ENCODE results near the gene SIM1. TPM values are rescaled to one million over a fixed set of nuclear protein-coding genes. Genes with fewer than 3 reads are reported as not detected.

SIM1 gene
- total RNA-seq, 1 experiment from 2014 or later, result 0.03 TPM

DNA sequence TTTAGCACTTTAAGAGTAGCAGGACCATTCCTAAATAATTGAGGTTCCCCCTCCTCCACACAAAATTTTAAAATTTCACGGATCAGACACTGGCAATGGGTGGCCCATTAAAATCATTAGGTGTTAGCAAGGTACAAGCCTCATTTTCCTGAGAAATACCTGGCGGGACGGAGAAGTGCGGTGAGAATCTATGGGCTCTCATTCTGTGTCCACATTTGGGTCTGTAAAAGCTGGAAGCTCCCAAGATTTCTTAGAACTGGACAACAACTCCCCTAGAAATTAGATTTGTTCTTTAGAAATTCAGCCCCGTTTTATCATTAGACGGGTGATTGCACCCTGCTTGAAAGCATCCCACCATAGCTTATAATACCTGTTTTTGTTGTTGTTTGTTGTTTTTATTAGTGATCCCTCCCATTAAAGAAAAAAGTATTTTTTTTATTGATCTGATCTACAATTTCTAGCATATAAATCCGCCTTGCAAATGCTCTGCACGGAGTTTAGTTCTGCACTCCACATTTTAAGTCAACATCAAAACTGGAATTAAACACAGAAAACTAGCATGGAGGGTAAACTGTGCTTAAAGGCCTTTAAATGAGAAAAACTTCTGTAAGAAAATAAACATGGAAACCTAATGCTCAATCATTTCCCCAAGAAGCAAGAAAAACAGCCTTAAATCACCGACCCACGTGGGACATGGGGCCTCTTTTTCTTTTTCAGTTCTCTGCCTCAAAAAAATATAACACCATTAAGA is 5.7 kb downstream of the SIM1 start:
- in situ Hi-C loops (cut with HindIII; ENCODE audit: low sequenced_read_pairs), result no loop called here

DNA sequence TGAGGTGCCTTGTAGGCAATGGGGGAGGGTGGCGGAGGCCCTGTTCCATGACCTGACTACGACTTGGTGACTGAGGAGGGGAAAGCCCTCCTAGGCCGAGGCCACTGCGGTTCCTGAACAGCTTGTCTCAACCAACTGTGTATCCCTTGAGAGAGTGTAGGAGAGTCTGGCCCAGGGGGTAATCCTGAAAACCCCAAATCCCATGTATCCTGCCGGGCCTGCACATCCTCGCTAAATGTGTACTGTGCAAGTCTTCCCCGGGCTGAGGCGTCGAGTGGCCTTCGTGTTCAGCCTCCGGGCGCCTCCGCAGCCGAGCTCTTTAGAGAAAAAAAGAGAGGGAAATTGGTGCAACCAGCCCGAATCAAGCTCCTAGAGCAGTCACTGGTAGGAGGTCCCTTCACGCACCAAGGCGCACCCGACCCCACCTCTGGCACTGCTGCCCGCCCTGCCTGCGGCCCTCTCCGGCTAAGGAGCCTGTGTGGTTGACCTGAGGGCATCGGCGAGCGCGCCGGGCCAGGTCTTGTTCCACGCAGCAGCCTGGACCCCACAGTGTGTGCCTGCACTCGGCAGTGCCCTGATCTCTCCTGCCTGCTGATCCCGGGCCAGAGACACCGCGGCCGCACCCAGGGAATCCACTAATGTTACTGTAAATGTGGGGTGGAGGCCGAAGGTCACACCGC is 7.3 kb downstream of the SIM1 start:
- DNase-seq (ENCODE audit: low spot score), result no peak
- in situ Hi-C loops (cut with HindIII; ENCODE audit: low sequenced_read_pairs), result no loop called here

More for the DNA sequence above, 5.7 kb downstream of the SIM1 start:
- DNase-seq (ENCODE audit: low spot score), result no peak

DNA sequence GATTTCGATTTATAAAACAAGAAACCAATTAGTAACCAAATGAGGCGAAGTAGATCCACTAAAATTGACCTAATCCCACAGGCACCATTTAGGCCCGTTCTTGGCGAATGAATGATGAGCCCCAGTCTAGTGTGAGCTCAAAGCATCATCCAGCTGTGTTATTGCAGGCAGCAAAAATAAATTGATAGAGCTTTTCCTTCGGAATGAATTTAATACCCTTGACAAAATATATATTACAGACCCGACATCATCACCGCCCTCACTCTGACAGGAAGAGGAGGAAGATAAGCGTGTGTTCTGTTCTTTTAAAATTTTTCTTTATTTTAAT is 7.8 kb downstream of the SIM1 start:
- in situ Hi-C loops (cut with HindIII; ENCODE audit: low sequenced_read_pairs), result no loop called here

DNA sequence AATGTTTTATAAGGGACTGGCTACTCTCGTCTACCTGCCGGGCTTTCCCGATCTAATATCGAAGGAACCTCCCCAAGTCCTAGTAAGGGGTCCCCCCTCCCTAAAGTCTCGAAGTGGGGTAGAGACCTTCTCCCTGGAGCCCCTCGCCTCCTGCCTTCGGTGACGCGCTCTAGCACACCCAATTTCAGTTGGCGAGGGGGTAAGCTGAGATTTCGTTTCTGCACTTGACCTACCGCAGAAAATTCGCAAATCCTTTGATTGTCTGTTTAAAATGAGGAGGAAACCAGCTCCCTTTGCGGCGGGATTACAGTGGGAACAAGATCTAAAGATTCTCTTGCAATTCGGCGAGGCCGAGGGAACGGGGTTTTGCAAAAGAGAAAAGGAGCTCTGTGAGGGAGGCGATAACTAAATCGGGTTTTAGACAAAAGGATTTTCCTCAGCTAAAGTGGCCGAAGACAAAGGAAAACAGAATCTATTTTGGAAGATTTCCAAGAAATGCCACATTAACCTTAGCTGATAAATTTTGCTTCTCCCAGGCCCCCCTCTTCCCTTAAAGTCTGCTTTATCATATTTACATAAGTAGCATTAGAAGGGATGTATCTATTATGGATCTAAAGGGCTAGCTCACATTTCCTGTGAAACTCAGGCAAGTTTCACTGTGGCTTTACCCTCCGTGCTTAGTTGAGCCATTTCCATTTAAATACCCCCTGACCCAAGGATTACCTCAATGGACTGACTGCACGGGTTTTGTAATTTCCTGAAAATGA is 8.4 kb downstream of the SIM1 start:
- no peak for DNase-seq (ENCODE audit: low spot score)
- in situ Hi-C loops (cut with HindIII; ENCODE audit: low sequenced_read_pairs), result no loop called here

More for the DNA sequence above, 7.8 kb downstream of the SIM1 start:
- DNase-seq (ENCODE audit: low spot score), result no peak

- in situ Hi-C loops (cut with HindIII; ENCODE audit: low sequenced_read_pairs), result no loop called here
- DNase-seq (ENCODE audit: low spot score), result no peak
Measured at GRCh38 chr6:100455230-100456124, 9.2 kb downstream of the SIM1 start.

- no peak for DNase-seq (ENCODE audit: low spot score)
- in situ Hi-C loops (cut with HindIII; ENCODE audit: low sequenced_read_pairs), result no loop called here
Measured at GRCh38 chr6:100454551-100455229, 10.0 kb downstream of the SIM1 start.

DNA sequence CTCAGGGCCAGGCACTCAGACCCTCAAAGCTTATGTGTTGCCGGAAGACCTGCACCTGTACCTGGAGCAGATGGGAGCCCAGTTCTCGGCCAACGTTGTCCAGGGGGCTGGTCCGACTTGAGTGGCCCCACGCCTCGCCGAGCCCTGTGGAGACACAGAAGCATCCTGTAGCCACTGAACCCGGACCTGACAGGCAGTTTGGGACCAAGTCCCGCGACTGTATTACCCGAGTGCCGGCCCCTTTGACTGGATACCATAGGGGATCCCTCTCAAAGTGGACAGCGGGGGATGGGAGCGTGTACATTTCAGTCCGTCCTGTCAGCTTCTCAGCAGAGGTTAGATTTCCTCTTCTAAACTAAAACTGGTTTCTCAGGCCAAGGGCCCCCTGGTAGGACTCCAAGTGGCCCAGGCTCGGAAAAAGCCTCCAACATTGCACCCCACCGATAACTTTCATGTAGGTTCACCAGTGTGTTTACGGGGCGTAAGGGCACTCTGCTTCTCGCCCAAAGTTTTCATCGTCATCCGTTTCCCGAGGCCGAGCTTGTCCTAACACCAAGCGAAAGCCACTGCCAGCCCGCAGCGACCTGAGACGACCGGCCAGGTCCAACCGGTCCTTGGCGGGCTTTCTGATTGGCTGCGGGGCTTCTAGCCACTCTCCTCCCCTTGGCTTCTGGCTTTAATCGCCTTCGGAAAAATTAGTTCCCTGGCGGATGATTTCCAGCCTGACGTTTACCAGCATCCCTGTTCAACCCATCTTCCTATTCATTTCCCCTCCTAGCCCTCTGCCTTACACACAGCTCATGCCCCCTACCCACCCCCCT is 10.8 kb downstream of the SIM1 start:
- DNase-seq (ENCODE audit: low spot score), result no peak
- in situ Hi-C loops (cut with HindIII; ENCODE audit: low sequenced_read_pairs), result no loop called here

DNA sequence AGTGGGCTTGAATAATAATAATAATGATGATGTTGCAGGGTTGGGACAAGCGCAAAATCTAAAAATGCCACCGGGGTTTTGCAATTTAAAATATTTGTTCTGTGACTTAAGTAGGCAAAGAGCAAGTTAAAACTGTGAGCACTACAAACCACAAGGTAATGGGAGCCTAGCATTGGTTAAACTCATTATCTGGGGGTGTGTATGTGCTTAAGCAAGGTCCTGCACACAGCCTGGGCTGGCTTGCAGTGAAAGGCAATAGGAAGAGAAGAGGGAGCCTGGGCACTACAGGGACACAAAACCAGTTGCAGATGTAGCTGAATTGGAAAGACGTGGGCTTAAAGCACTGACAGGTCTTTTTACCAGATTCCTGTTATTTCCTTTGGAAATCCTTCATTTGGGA is 11.7 kb downstream of the SIM1 start:
- DNase-seq (ENCODE audit: low spot score), result no peak
- in situ Hi-C loops (cut with HindIII; ENCODE audit: low sequenced_read_pairs), result no loop called here

- in situ Hi-C loops (cut with HindIII; ENCODE audit: low sequenced_read_pairs), result no loop called here
- DNase-seq (ENCODE audit: low spot score), result no peak
Measured at GRCh38 chr6:100451577-100451976, 13.1 kb downstream of the SIM1 start.

- in situ Hi-C loops (cut with HindIII; ENCODE audit: low sequenced_read_pairs), result no loop called here
- DNase-seq (ENCODE audit: low spot score), result no peak
Measured at GRCh38 chr6:100449239-100449691, 15.5 kb downstream of the SIM1 start.

- in situ Hi-C loops (cut with HindIII; ENCODE audit: low sequenced_read_pairs), result no loop called here
- DNase-seq (ENCODE audit: low spot score), result no peak
Measured at GRCh38 chr6:100447900-100448748, 16.6 kb downstream of the SIM1 start.

DNA sequence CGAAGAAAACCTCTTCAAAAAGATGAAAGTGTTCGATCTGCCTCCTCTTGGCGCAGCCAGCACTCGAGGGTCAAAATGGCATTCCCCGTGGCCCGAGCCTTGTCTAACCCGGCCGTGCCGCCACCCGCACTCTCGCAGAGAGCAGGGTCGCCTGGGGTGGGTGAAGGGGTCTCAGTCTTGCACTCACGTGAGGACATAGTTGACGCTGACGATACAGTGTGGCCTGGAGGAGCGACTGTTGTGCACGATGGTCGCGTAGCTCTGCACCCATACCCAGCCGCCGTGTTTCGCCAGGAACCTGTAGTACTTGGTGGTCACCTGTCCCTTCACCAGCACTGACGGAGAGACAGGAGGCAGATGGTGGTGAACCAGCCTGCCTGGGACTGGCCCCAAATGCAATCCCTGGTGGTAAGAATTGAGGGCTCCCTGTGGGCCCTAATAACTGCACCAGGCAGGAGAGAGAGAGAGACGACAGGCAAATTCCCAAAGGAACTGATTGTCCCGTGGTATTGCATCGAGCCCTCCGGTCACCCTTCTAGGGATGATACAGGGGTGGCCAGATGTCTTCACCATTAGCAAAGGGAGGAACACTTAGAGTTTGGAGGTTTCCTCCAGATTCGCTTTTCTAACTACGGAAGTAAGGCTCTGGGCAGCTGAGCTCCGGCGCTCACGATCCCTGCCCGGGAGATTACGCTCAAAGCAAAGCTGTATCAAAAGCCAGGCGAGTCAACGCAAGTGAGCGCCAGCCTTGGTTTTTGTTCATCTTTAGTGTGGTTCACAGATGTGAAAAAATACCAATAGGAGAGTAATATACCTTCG is 17.4 kb downstream of the SIM1 start:
- no peak for DNase-seq (ENCODE audit: low spot score)
- in situ Hi-C loops (cut with HindIII; ENCODE audit: low sequenced_read_pairs), result no loop called here

- in situ Hi-C loops (cut with HindIII; ENCODE audit: low sequenced_read_pairs), result no loop called here
- no peak for DNase-seq (ENCODE audit: low spot score)
Measured at GRCh38 chr6:100446115-100447080, 18.3 kb downstream of the SIM1 start.

DNA sequence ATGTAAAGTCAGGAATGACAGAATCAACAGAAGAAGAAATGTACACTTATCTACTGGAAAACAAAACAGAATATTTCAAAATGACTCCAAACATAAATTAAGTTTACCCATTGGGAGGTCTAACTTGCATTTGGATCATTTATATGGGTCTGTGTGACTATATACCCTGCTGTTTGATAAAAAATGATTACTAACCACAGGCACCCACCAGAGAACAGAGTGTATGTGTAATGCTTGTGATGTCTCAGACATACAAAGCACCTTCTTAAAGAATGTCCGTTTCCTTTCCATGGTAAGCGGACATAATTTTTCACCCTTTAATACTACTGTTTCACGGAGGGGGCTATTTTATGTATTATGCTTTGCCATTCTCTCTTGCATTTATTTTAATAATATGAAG is 19.2 kb downstream of the SIM1 start:
- no peak for DNase-seq (ENCODE audit: low spot score)
- in situ Hi-C loops (cut with HindIII; ENCODE audit: low sequenced_read_pairs), result no loop called here

- DNase-seq (ENCODE audit: low spot score), result no peak
- in situ Hi-C loops (cut with HindIII; ENCODE audit: low sequenced_read_pairs), result no loop called here
Measured at GRCh38 chr6:100440935-100441334, 23.8 kb downstream of the SIM1 start.
